Stomach (tissue), 9 donors: Measurements from ENCODE around the gene CALN1. TPM values are rescaled to one million over a fixed set of nuclear protein-coding genes. Genes with fewer than 3 reads are reported as not detected.
"Not testable (repeated sequence)": the region's sequence is repeated elsewhere in the genome, so short reads cannot be mapped to it uniquely, and the experiment has no call there.

Source experiments
- DNase-seq, 2 donors: peaks; one replicate each; pipeline versions ENCODE4 v3.0.0 to v3.0.0-alpha.2; 2013 to 2019
- H3K27ac ChIP-seq, 5 donors: fragments of 200-600 bp in 4 of 5; sonication (generic) in 4 of 5; one replicate each; pipeline ENCODE4 v1.5.1; 2013 to 2019; ENCODE audit warnings: mild to moderate bottlenecking in 1 of 5, moderate library complexity in 1 of 5
- H3K27me3 ChIP-seq, 3 donors: fragments of 200-600 bp; sonication (generic); one replicate each; pipeline ENCODE4 v1.5.1; 2017 to 2019; ENCODE audit warnings: mixed run types in 1 of 3
- H3K36me3 ChIP-seq, 4 donors: fragments of 200-600 bp; sonication (generic); 1 replicate in 3 of 4; 2 replicates in 1 of 4; pipeline ENCODE4 v1.5.1; 2016 to 2019
- H3K4me1 ChIP-seq, 4 donors: fragments of 200-600 bp; sonication (generic); one replicate each; pipeline ENCODE4 v1.5.1; 2016 to 2019
- H3K4me3 ChIP-seq, 4 donors: fragments of 200-600 bp; sonication (generic) in 3 of 4; one replicate each; pipeline ENCODE4 v1.5.1; 2016 to 2019; ENCODE audit warnings: mild to moderate bottlenecking in 1 of 4
- H3K9me3 ChIP-seq, 4 donors: fragments of 200-600 bp; sonication (generic); one replicate each; pipeline ENCODE4 v1.5.1; 2016 to 2019
- CTCF ChIP-seq, 7 experiments: fragments of 450-650 bp in 4 of 7; fragments of 200-600 bp in 3 of 7; sonication (generic) in 3 of 7; IDR thresholded peaks; one replicate each; pipeline ENCODE4 v1.5.1; 2016 to 2019; ENCODE audit warnings: antibody characterized with exemption in 7 of 7, control low read depth in 2 of 7, mild to moderate bottlenecking in 1 of 7
- EP300 ChIP-seq: sonication (generic); formaldehyde crosslinking; IDR thresholded peaks from one replicate; pipeline ENCODE4 v1.6.1; 2017; ENCODE audit warnings: antibody characterized with exemption
- POLR2A ChIP-seq, 4 donors: fragments of 450-650 bp; IDR thresholded peaks; one replicate each; pipeline ENCODE4 v1.6.1; 2016; ENCODE audit warnings: antibody characterized with exemption in 4 of 4, control low read depth in 2 of 4, mild to moderate bottlenecking in 1 of 4, moderate library complexity in 1 of 4
- POLR2AphosphoS5 ChIP-seq, 3 donors: sonication (generic); formaldehyde crosslinking; IDR thresholded peaks; one replicate each; pipeline ENCODE4 v1.6.1; 2016; ENCODE audit warnings: antibody characterized with exemption in 3 of 3
- WGBS, 5 donors: extraction: QIAGEN DNeasy Blood & Tissue Kit in 3 of 5; methylation state at CpG; one replicate each; pipeline versions ENCODE4 v1.1.5 to v1.1.7; 2013 to 2018; 5-methylcytosine and 5-hydroxymethylcytosine counted together
- intact Hi-C: fragments of 100-400 bp; cut with DNase I; formaldehyde crosslinking; loops from one replicate; pipeline ENCODE4 v1.15.1; 2023; ENCODE audit warnings: low total_unique reads
- polyA plus RNA-seq, 3 donors: library from polyadenylated mRNA; stranded (reverse); fragments of 200-250 nt; gene quantifications; one replicate each; pipeline ENCODE4 v1.2.3, GENCODE V29; 2013
- total RNA-seq, 5 donors: library from RNA; depleted of rRNA; stranded (reverse); fragments of >200 nt; gene quantifications; one replicate each; pipeline versions ENCODE4 v1.1.0 to v1.2.3, GENCODE V29; 2014 to 2016
- donor health status: healthy with polysubstance abuse.
- donor health status: Bipolar disorder and iron deficiency.
- donor health status: healthy.

Gene CALN1
- total and polyA plus RNA-seq, 8 donors, result under 0.01 to 51.9 (median 0.37) TPM; not detected in 5

GRCh38 chr7:71739520-71740173 lies 672.5 kb downstream of the CALN1 start:
- intact Hi-C loops, result loop anchor here (10.0 kb wide), 1 partner anchor 915 kb away; no protein-coding TSS in a partner anchor
- WGBS, 5 donors, result 65 to 71% (median 68%) methylated on average over 9 to 10 of the region's 10 CpGs

DNA sequence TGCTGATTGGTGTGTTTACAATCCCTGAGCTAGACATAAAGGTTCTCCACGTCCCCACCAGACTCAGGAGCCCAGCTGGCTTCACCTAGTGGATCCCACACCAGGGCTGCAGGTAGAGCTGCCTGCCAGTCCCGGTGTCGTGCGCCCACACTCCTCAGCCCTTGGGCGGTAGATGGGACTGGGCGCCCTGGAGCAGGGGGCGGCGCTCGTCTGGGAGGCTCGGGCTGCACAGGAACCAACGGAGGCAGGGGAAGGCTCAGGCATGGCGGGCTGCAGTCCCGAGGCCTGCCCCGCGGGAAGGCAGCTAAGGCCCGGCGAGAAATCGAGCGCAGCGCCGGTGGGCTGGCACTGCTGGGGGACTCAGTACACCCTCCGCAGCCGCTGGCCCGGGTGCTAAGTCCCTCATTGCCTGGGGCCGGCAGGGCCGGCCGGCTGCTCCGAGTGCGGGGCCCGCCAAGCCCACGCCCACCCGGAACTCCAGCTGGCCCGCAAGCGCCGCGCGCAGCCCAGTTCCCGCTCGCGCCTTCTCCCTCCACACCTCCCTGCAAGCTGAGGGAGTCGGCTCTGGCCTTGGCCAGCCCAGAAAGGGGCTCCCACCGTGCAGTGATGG lies 674.1 kb downstream of the CALN1 start:
- not testable (repeated sequence) for H3K36me3 ChIP-seq, DNase-seq, H3K4me3 ChIP-seq, H3K27ac ChIP-seq, H3K4me1 ChIP-seq, H3K9me3 ChIP-seq
- 83 to 93% (median 92%) methylated on average over 8 to 38 of the region's 42 CpGs for WGBS, 5 donors
- peaks cover 0 to 10% (median 0%) of the 10 kb centered on the region in 3 donors for H3K27me3 ChIP-seq
- intact Hi-C loops, result loop anchor here (10.0 kb wide), 1 partner anchor 913 kb away; no protein-coding TSS in a partner anchor

More at GRCh38 chr7:71739520-71740173, 672.5 kb downstream of the CALN1 start:
- no peak for TF ChIP-seq EP300
- TF ChIP-seq POLR2A (IDR thresholded peaks at IDR 0.05), result no peak
- TF ChIP-seq POLR2AphosphoS5 (IDR thresholded peaks at IDR 0.05), result no peak
- no peak for TF ChIP-seq CTCF (IDR thresholded peaks at IDR 0.05)
- no peaks in the 10 kb centered on the region for H3K9me3 ChIP-seq
- H3K4me1 ChIP-seq, result no peaks in the 10 kb centered on the region
- DNase-seq, result no peak
- no peaks in the 10 kb centered on the region for H3K36me3 ChIP-seq
- H3K27me3 ChIP-seq, result peaks cover 0 to 10% (median 0%) of the 10 kb centered on the region in 3 donors
- H3K27ac ChIP-seq, result no peak overlapping the region
- H3K4me3 ChIP-seq, result no peak overlapping the region

DNA sequence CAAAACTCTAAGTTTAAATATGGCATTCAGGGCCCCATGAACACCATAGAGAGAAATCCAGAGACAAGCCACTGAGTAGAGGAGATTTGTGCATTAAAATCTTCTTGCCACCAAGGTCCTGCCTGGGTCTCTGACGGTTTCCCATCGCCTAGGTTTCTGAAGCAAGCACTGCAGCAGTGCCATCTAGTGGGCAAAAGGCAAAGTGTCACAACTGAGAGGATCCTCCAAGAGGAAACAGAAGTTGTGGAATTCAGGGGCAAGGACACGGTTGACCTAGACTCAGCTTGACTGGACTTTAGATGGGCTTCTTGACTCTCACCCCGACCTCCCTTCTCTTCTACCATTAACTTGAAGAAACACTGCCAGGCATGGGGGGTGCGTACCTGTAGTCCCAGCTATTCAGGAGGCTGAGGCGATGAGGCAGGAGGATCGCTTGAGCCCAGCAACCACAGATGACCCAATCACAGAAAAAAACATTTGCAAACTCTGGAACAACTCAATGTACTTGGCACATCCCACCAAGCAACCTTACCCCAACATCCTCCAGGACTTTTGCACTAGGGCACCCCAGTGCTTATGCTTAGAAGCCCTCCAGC lies 676.1 kb downstream of the CALN1 start:
- TF ChIP-seq CTCF (IDR thresholded peaks at IDR 0.05), result peak in 5 of 7 experiments; percentile 28 to 74 (median 71)
- no peak for TF ChIP-seq EP300
- no peak for TF ChIP-seq POLR2A (IDR thresholded peaks at IDR 0.05)
- Histone ChIP-seq H3K4me3 (no peak overlapping the region), H3K27ac (no peak overlapping the region), H3K4me1 (peaks cover 0 to 7% (median 3%) of the 10 kb centered on the region in 4 donors), H3K9me3 (no peaks in the 10 kb centered on the region), H3K27me3 (peaks cover 0 to 10% (median 0%) of the 10 kb centered on the region in 3 donors), H3K36me3 (no peaks in the 10 kb centered on the region)
- peak; percentile 72 to 87 for DNase-seq
- 35 to 41% (median 37%) methylated on average over 7 of the region's 7 CpGs for WGBS, 5 donors
- intact Hi-C loops, result loop anchor here (10.0 kb wide), 1 partner anchor 911 kb away; no protein-coding TSS in a partner anchor

DNA sequence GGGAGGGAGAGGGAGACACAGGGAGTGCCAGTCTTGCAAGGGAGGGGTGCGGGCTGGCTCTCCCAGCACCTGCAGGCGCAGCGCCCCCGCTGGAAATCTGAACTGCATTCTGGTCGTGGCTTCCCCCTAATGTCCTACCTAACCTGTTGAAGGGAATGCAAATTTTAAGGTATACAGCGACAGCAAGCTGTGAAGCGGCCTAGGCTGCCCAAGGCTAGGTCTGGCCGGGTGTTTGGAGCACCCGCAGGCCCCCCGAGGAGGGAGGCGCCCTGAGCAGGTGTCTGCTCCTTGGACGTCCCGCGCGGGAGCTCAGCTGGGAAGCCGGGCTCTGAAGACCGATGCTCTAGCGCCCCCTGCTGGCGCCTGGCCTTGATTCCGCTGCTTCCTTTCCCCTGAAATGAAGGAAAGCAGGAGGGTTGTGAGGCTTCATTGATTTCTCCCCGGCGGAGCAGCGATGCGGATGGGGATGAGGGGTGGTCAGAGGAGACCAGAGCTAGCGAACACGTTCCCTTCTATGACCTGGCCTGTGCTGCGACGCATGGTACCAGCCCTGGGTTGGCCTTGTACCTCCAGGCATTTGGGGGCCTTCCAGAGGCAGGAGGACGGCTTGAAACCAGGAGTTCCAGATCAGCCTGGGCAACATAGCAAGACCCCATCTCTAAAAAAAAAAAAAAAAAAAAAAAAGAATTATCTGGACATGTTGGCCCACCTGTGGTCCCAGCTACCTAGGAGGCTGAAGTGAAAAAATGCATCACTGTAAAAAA lies 678.8 kb downstream of the CALN1 start:
- peak; percentile 83 to 93 for DNase-seq
- TF ChIP-seq CTCF (IDR thresholded peaks at IDR 0.05), result peak in 5 of 7 experiments; percentile 69 to 84 (median 81)
- no peak for TF ChIP-seq POLR2AphosphoS5 (IDR thresholded peaks at IDR 0.05)
- H3K4me3 ChIP-seq, result peak overlapping the region in 1 of 4 donors; percentile 15
- peaks cover 0 to 7% (median 3%) of the 10 kb centered on the region in 4 donors for H3K4me1 ChIP-seq
- no peaks in the 10 kb centered on the region for H3K36me3 ChIP-seq
- intact Hi-C loops, result loop anchor here (5.0 to 10.0 kb wide), 2 partner anchors 876 to 908 kb away; no protein-coding TSS in a partner anchor
- H3K9me3 ChIP-seq, result peaks cover 0 to 7% (median 4%) of the 10 kb centered on the region in 4 donors
- no peak overlapping the region for H3K27ac ChIP-seq
- 3 to 7% (median 5%) methylated on average over 25 to 29 of the region's 29 CpGs for WGBS, 5 donors
- peaks cover 0 to 10% (median 0%) of the 10 kb centered on the region in 3 donors for H3K27me3 ChIP-seq
